C4-2B (cell line): ENCODE data around the gene INSIG1.

Experiments
- ZFX ChIP-seq: fragments of 450-650 bp; IDR thresholded peaks from 2 replicates; pipeline ENCODE4 v1.6.1; 2017
- TF ChIP-seq, protein P1 (sequence below): fragments of 450-650 bp; conservative IDR thresholded peaks from 2 replicates; pipeline ENCODE4 v1.5.1; 2017; ENCODE audit warnings: mild to moderate bottlenecking

- TF ChIP-seq, protein P1, sequence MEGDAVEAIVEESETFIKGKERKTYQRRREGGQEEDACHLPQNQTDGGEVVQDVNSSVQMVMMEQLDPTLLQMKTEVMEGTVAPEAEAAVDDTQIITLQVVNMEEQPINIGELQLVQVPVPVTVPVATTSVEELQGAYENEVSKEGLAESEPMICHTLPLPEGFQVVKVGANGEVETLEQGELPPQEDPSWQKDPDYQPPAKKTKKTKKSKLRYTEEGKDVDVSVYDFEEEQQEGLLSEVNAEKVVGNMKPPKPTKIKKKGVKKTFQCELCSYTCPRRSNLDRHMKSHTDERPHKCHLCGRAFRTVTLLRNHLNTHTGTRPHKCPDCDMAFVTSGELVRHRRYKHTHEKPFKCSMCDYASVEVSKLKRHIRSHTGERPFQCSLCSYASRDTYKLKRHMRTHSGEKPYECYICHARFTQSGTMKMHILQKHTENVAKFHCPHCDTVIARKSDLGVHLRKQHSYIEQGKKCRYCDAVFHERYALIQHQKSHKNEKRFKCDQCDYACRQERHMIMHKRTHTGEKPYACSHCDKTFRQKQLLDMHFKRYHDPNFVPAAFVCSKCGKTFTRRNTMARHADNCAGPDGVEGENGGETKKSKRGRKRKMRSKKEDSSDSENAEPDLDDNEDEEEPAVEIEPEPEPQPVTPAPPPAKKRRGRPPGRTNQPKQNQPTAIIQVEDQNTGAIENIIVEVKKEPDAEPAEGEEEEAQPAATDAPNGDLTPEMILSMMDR, result no peak
- no peak for TF ChIP-seq ZFX
Observed at GRCh38 chr7:155256081-155256760, 41.5 kb upstream of the INSIG1 start.
